ENCODE measurements around the gene TGM4. TPM values are rescaled to one million over a fixed set of nuclear protein-coding genes. Genes with fewer than 3 reads are reported as not detected.

Gene TGM4
- total and polyA plus RNA-seq, 2 experiments from 2014 or later: not detected

- H3K9me3 Mint-ChIP-seq: no peaks in the 10 kb centered on the region
- no peak overlapping the region for H3K27ac Mint-ChIP-seq
- H2AFZ ChIP-seq: no peak overlapping the region
Observed at GRCh38 chr3:44875596-44875995, 1.2 kb downstream of the TGM4 start.

GRCh38 chr3:44877333-44877732 is 2.9 kb downstream of the TGM4 start:
- DNase-seq (ENCODE audit: low spot score): no peak
- no peaks in the 10 kb centered on the region for H3K36me3 ChIP-seq (ENCODE audit: insufficient read depth)
- ATAC-seq: no peak
- no peak overlapping the region for H3K27ac ChIP-seq (ENCODE audit: low read depth)
- peaks cover 2% of the 10 kb centered on the region; the same call in 2 of the 3 replicates for H3K4me1 Mint-ChIP-seq
- H3K4me1 ChIP-seq (ENCODE audit: insufficient read depth): no peaks in the 10 kb centered on the region
- no peaks in the 10 kb centered on the region for H4K20me1 ChIP-seq (replicated peaks; ENCODE audit: insufficient read depth)
- no peaks in the 10 kb centered on the region for H3K27me3 ChIP-seq (ENCODE audit: insufficient read depth)
- H3F3A ChIP-seq (replicated peaks; ENCODE audit: low read depth): no peaks in the 10 kb centered on the region
- no peaks in the 10 kb centered on the region; the same call in 2 of the 3 replicates for H3K9me3 Mint-ChIP-seq
- H3K27me3 Mint-ChIP-seq (ENCODE audit: insufficient read depth, low read depth, poor library complexity): peaks cover 2% of the 10 kb centered on the region
- H3K79me2 ChIP-seq (replicated peaks; ENCODE audit: insufficient read depth): no peaks in the 10 kb centered on the region
- TF ChIP-seq JUNB (IDR thresholded peaks at IDR 0.05; ENCODE audit: unreplicated experiment) (no peak), STAT1 (IDR thresholded peaks at IDR 0.05; ENCODE audit: unreplicated experiment) (no peak), CTCF (conservative IDR thresholded peaks at IDR 0.05; ENCODE audit: low read depth in 2 of 2) (no peak), NANOG (IDR thresholded peaks at IDR 0.05; ENCODE audit: borderline replicate concordance) (no peak), EZH2phosphoT487 (IDR thresholded peaks at IDR 0.05; ENCODE audit: unreplicated experiment) (no peak), EZH2 (IDR thresholded peaks at IDR 0.05; ENCODE audit: low read depth, unreplicated experiment) (no peak), REST (IDR thresholded peaks at IDR 0.05; ENCODE audit: unreplicated experiment) (no peak), ZNF462 (CRISPR knock-in tag; IDR thresholded peaks at IDR 0.05) (no peak)
- H3K27ac Mint-ChIP-seq: no peak overlapping the region
- no peak overlapping the region for H3K4me3 Mint-ChIP-seq
- no peak overlapping the region for H3K4me2 ChIP-seq
- no peaks in the 10 kb centered on the region for H3K9me2 ChIP-seq (ENCODE audit: insufficient read depth)
- no peak overlapping the region for H2AFZ ChIP-seq
- no peaks in the 10 kb centered on the region for H3K36me3 Mint-ChIP-seq (ENCODE audit: low read depth)
- no peak overlapping the region for H3K4me3 ChIP-seq

More at GRCh38 chr3:44875596-44875995, 1.2 kb downstream of the TGM4 start:
- Histone ChIP-seq H3K27ac (ENCODE audit: low read depth) (no peak overlapping the region), H4K20me1 (replicated peaks; ENCODE audit: insufficient read depth) (no peaks in the 10 kb centered on the region), H3F3A (replicated peaks; ENCODE audit: low read depth) (no peaks in the 10 kb centered on the region), H3K9me2 (ENCODE audit: insufficient read depth) (no peaks in the 10 kb centered on the region), H3K4me1 (ENCODE audit: insufficient read depth) (no peaks in the 10 kb centered on the region), H3K4me3 (no peak overlapping the region), H3K27me3 (ENCODE audit: insufficient read depth) (no peaks in the 10 kb centered on the region), H3K79me2 (replicated peaks; ENCODE audit: insufficient read depth) (no peaks in the 10 kb centered on the region), H3K4me2 (no peak overlapping the region), H3K36me3 (ENCODE audit: insufficient read depth) (no peaks in the 10 kb centered on the region)
- H3K27me3 Mint-ChIP-seq (ENCODE audit: insufficient read depth, low read depth, poor library complexity): peaks cover 2% of the 10 kb centered on the region
- DNase-seq (ENCODE audit: low spot score) (no peak), ATAC-seq (no peak)
- TF ChIP-seq EZH2phosphoT487 (IDR thresholded peaks at IDR 0.05; ENCODE audit: unreplicated experiment): no peak
- peaks cover 2% of the 10 kb centered on the region; the same call in 2 of the 3 replicates for H3K4me1 Mint-ChIP-seq
- no peaks in the 10 kb centered on the region for H3K36me3 Mint-ChIP-seq (ENCODE audit: low read depth)
- H3K4me3 Mint-ChIP-seq: no peak overlapping the region
